GM12872 (cell line): ENCODE data around the gene PLEKHF1.

Experiments used
- CTCF ChIP-seq: IDR thresholded peaks from 3 replicates; pipeline ENCODE4 v1.5.1; 2011; ENCODE audit warnings: low read depth, mild to moderate bottlenecking, low read length, moderate library complexity; ENCODE audit not compliant: insufficient read depth

Gene PLEKHF1

GRCh38 chr19:29665215-29665825, at the start of gene PLEKHF1:
Gene PLEKHF1 (plus strand): TSS chr19:29665461. CDS start chr19:29673840, 8,379 bp downstream.
- no peak for TF ChIP-seq CTCF

GRCh38 chr19:29615891-29616425, 49.3 kb upstream of the PLEKHF1 start:
- no peak for TF ChIP-seq CTCF

- TF ChIP-seq CTCF, result no peak
Measured at GRCh38 chr19:29616541-29616940, 48.7 kb upstream of the PLEKHF1 start.

- no peak for TF ChIP-seq CTCF
Measured at GRCh38 chr19:29617366-29618266, 47.6 kb upstream of the PLEKHF1 start.

- no peak for TF ChIP-seq CTCF
Measured at GRCh38 chr19:29618434-29618833, 46.8 kb upstream of the PLEKHF1 start.

GRCh38 chr19:29618871-29619270, 46.4 kb upstream of the PLEKHF1 start:
- TF ChIP-seq CTCF, result no peak

GRCh38 chr19:29620931-29621351, 44.3 kb upstream of the PLEKHF1 start:
- no peak for TF ChIP-seq CTCF
